H1 (cell line): ENCODE data around the gene INO80C. TPM values are rescaled to one million over a fixed set of nuclear protein-coding genes. Genes with fewer than 3 reads are reported as not detected.

ENCODE experiments used
- CTCF ChIA-PET: fragments of 300-600 bp; sonication (Branson Sonifier 250); formaldehyde crosslinking; loops from one replicate; lab custom pipeline; 2021; ENCODE audit not compliant: partially characterized antibody; lab: Charles Lee
- POLR2A ChIA-PET: fragments of 300-600 bp; sonication (Branson Sonifier 250); formaldehyde crosslinking; loops from one replicate; lab custom pipeline; 2021; ENCODE audit warnings: inconsistent platforms; ENCODE audit not compliant: partially characterized antibody; lab: Charles Lee
- DNase-seq, 2 experiments: peaks; one replicate each; pipeline versions ENCODE4 v3.0.0 to v3.0.0-alpha.2; 2010 to 2022; ENCODE audit warnings: low spot score in 2 of 2, low read depth in 1 of 2, mixed read lengths in 1 of 2
- FAIRE-seq: peaks from 2 replicates; lab custom pipeline; 2011; peaks lifted over from hg19 to GRCh38; lab: Jason Lieb, UNC
- H2AFZ ChIP-seq: 2 replicates; pipeline ENCODE4 v1.8.1; 2012; ENCODE audit warnings: low read length, inconsistent platforms
- H2AK5ac ChIP-seq: 2 replicates; pipeline ENCODE4 v1.6.1; 2013; ENCODE audit warnings: low read depth, low read length
- H2BK120ac ChIP-seq: replicated peaks from 2 replicates; pipeline ENCODE3; 2013; ENCODE audit warnings: low read depth, low read length, inconsistent platforms
- H2BK12ac ChIP-seq: 2 replicates; pipeline ENCODE4 v1.6.1; 2013; ENCODE audit warnings: low read depth, low read length
- H2BK15ac ChIP-seq: 2 replicates; pipeline ENCODE4 v1.6.1; 2013; ENCODE audit warnings: low read length
- H2BK20ac ChIP-seq: 2 replicates; pipeline ENCODE4 v1.6.1; 2013; ENCODE audit warnings: low read length
- H2BK5ac ChIP-seq: 2 replicates; pipeline ENCODE4 v1.6.1; 2013; ENCODE audit warnings: low read depth, low read length
- H3K14ac ChIP-seq: 2 replicates; pipeline ENCODE4 v1.6.1; 2013; ENCODE audit warnings: inconsistent platforms; ENCODE audit not compliant: insufficient read length
- H3K18ac ChIP-seq: 2 replicates; pipeline ENCODE4 v1.6.1; 2013; ENCODE audit warnings: low read length; ENCODE audit errors: extremely low read depth
- H3K23ac ChIP-seq: 2 replicates; pipeline ENCODE4 v1.6.1; 2013; ENCODE audit warnings: inconsistent platforms; ENCODE audit not compliant: insufficient read length
- H3K23me2 ChIP-seq: 2 replicates; pipeline ENCODE4 v1.6.1; 2013; ENCODE audit warnings: low read depth, low read length
- H3K27ac ChIP-seq: 2 replicates; pipeline ENCODE4 v1.6.1; 2011; ENCODE audit warnings: low read depth, low read length, inconsistent platforms
- H3K27me3 ChIP-seq, 4 experiments: replicated peaks in 1 of 4; 1 replicate in 1 of 4; 2 replicates in 3 of 4; pipeline versions ENCODE4 v1.6.1 to v1.8.1; 2011 to 2013; ENCODE audit warnings: low read length in 3 of 4, mild to moderate bottlenecking in 3 of 4, inconsistent platforms in 2 of 4, mixed read lengths in 2 of 4, moderate library complexity in 1 of 4; ENCODE audit not compliant: control insufficient read depth in 3 of 4, insufficient read depth in 3 of 4; ENCODE audit errors: extremely low read depth in 1 of 4
- H3K36me3 ChIP-seq, 4 experiments: 2 replicates each; pipeline versions ENCODE4 v1.6.1 to v1.8.1; 2011 to 2013; ENCODE audit warnings: mild to moderate bottlenecking in 4 of 4, low read length in 3 of 4, moderate library complexity in 2 of 4, control low read depth in 1 of 4, inconsistent platforms in 1 of 4; ENCODE audit not compliant: insufficient read depth in 4 of 4, control insufficient read depth in 2 of 4
- H3K4ac ChIP-seq: replicated peaks from 2 replicates; pipeline ENCODE3; 2013; ENCODE audit warnings: low read length, low read depth, mixed read lengths, inconsistent platforms; ENCODE audit not compliant: insufficient read length
- H3K4me1 ChIP-seq, 4 experiments: replicated peaks in 1 of 4; 1 replicate in 1 of 4; 2 replicates in 3 of 4; pipeline versions ENCODE4 v1.6.1 to v1.8.1; 2011 to 2013; ENCODE audit warnings: low read length in 3 of 4, inconsistent platforms in 2 of 4, mixed read lengths in 1 of 4; ENCODE audit not compliant: insufficient read depth in 4 of 4, control insufficient read depth in 3 of 4
- H3K4me2 ChIP-seq, 2 experiments: 2 replicates each; pipeline versions ENCODE4 v1.6.1 to v1.8.1; 2011 to 2013; ENCODE audit warnings: low read depth in 2 of 2, low read length in 2 of 2, control low read depth in 1 of 2, inconsistent platforms in 1 of 2, mild to moderate bottlenecking in 1 of 2; ENCODE audit not compliant: insufficient read depth in 1 of 2
- H3K4me3 ChIP-seq, 4 experiments: fragments of 200-600, 300-600 bp in 1 of 4; sonication (generic), shearing (Covaris generic), sonication (Bioruptor Twin) in 1 of 4; 2 replicates each; pipeline versions ENCODE4 v1.5.1 to v1.8.1; 2011 to 2016; ENCODE audit warnings: low read length in 4 of 4, low read depth in 3 of 4, control low read depth in 2 of 4, inconsistent platforms in 2 of 4, mild to moderate bottlenecking in 2 of 4, mixed read lengths in 1 of 4, moderate library complexity in 1 of 4; ENCODE audit not compliant: insufficient read depth in 2 of 4; ENCODE audit errors: extremely low read depth in 1 of 4
- H3K56ac ChIP-seq: replicated peaks from 2 replicates; pipeline ENCODE3; 2013; ENCODE audit warnings: low read depth, mild to moderate bottlenecking, mixed read lengths, low read length, inconsistent platforms; ENCODE audit not compliant: insufficient read length
- H3K79me1 ChIP-seq: 2 replicates; pipeline ENCODE4 v1.6.1; 2013; ENCODE audit warnings: low read depth, low read length, control low read depth
- H3K79me2 ChIP-seq, 2 experiments: 2 replicates each; pipeline versions ENCODE4 v1.6.1 to v1.8.1; 2012 to 2013; ENCODE audit warnings: low read length in 2 of 2, mild to moderate bottlenecking in 2 of 2, inconsistent platforms in 1 of 2; ENCODE audit not compliant: insufficient read depth in 2 of 2, control insufficient read depth in 1 of 2
- H3K9ac ChIP-seq, 4 experiments: replicated peaks in 1 of 4; 1 replicate in 1 of 4; 2 replicates in 3 of 4; pipeline versions ENCODE4 v1.6.1 to v1.8.1; 2011 to 2013; ENCODE audit warnings: low read depth in 3 of 4, low read length in 3 of 4, control low read depth in 2 of 4, mild to moderate bottlenecking in 2 of 4, moderate library complexity in 2 of 4, inconsistent platforms in 1 of 4; ENCODE audit errors: extremely low read depth in 1 of 4
- H3K9me3 ChIP-seq, 2 experiments: 2 replicates each; pipeline versions ENCODE4 v1.6.1 to v1.8.1; 2012 to 2013; ENCODE audit warnings: mild to moderate bottlenecking in 2 of 2, moderate library complexity in 2 of 2, control low read depth in 1 of 2, inconsistent platforms in 1 of 2, low read depth in 1 of 2, low read length in 1 of 2, mixed read lengths in 1 of 2; ENCODE audit not compliant: insufficient read depth in 2 of 2
- H4K20me1 ChIP-seq, 2 experiments: replicated peaks in 1 of 2; 2 replicates each; pipeline versions ENCODE3 to v1.8.1; 2011 to 2013; ENCODE audit warnings: inconsistent platforms in 2 of 2, low read length in 2 of 2, mild to moderate bottlenecking in 1 of 2; ENCODE audit not compliant: insufficient read depth in 2 of 2, control insufficient read depth in 1 of 2
- H4K5ac ChIP-seq: 2 replicates; pipeline ENCODE4 v1.6.1; 2013; ENCODE audit warnings: low read length, low read depth, mixed read lengths, inconsistent platforms; ENCODE audit not compliant: insufficient read length
- H4K8ac ChIP-seq: 2 replicates; pipeline ENCODE4 v1.8.0; 2013; ENCODE audit warnings: mild to moderate bottlenecking, moderate library complexity, low read length, inconsistent platforms; ENCODE audit not compliant: insufficient read depth; ENCODE audit errors: extremely low read depth
- H4K91ac ChIP-seq: replicated peaks from 2 replicates; pipeline ENCODE3; 2013; ENCODE audit warnings: low read length, mixed read lengths, inconsistent platforms; ENCODE audit not compliant: insufficient read length
- CHD1 ChIP-seq: IDR thresholded peaks from 2 replicates; pipeline ENCODE4 v1.6.1; 2012; ENCODE audit warnings: low read depth, low read length, improper control_type of control experiment
- GTF2F1 ChIP-seq: IDR thresholded peaks from 2 replicates; pipeline ENCODE4 v1.6.1; 2012; ENCODE audit warnings: low read depth, low read length, improper control_type of control experiment, borderline replicate concordance
- POLR2A ChIP-seq, 2 experiments: IDR thresholded peaks; 1 replicate in 1 of 2; 2 replicates in 1 of 2; pipeline ENCODE4 v1.6.1; 2011; ENCODE audit warnings: low read depth in 2 of 2, low read length in 2 of 2, mild to moderate bottlenecking in 2 of 2; ENCODE audit errors: control extremely low read depth in 1 of 2
- RAD21 ChIP-seq, 2 experiments: IDR thresholded peaks in 1 of 2; conservative IDR thresholded peaks in 1 of 2; 2 replicates each; pipeline ENCODE4 v1.6.1; 2011; ENCODE audit warnings: low read depth in 2 of 2, low read length in 2 of 2, improper control_type of control experiment in 1 of 2, inconsistent platforms in 1 of 2, mild to moderate bottlenecking in 1 of 2, moderate library complexity in 1 of 2
- SIRT6 ChIP-seq: IDR thresholded peaks from one replicate; pipeline ENCODE4 v1.7.1; 2012; ENCODE audit warnings: low read length, inconsistent platforms
- SIX5 ChIP-seq: IDR thresholded peaks from 2 replicates; pipeline ENCODE4 v1.6.1; 2011; ENCODE audit warnings: mild to moderate bottlenecking, low read depth, low read length
- SRF ChIP-seq: IDR thresholded peaks from 2 replicates; pipeline ENCODE4 v1.6.1; 2011; ENCODE audit warnings: mild to moderate bottlenecking, low read depth, low read length, moderate library complexity
- SUZ12 ChIP-seq: fragments of 200-600 bp; sonication (generic); IDR thresholded peaks from 2 replicates; pipeline ENCODE4 v1.6.1; 2012; ENCODE audit warnings: mild to moderate bottlenecking, inconsistent platforms, low read length, moderate library complexity, mixed read lengths
- TEAD4 ChIP-seq: IDR thresholded peaks from 2 replicates; pipeline ENCODE4 v1.6.1; 2012; ENCODE audit warnings: low read depth, low read length, inconsistent platforms, mixed read lengths
- ZNF274 ChIP-seq: IDR thresholded peaks from 2 replicates; pipeline ENCODE4 v1.7.0; 2012; ENCODE audit warnings: low read length, borderline replicate concordance; ENCODE audit errors: extremely low read depth
- WGBS, 2 experiments: shearing (Covaris generic) in 1 of 2; methylation state at CpG; one replicate each; pipeline versions ENCODE4 v1.1.6 to v1.1.7; 2013 to 2015; ENCODE audit warnings: low lambda C conversion rate in 2 of 2, mixed read lengths in 2 of 2, inconsistent platforms in 1 of 2, low coverage in 1 of 2, missing lambda C conversion rate in 1 of 2; ENCODE audit not compliant: insufficient replicate concordance in 2 of 2, insufficient coverage in 1 of 2, insufficient read length in 1 of 2; ENCODE audit errors: extremely low coverage in 1 of 2, missing lambda C conversion rate in 1 of 2; 5-methylcytosine and 5-hydroxymethylcytosine counted together
- polyA plus RNA-seq, 7 experiments: library from polyadenylated mRNA; depleted of rRNA in 3 of 7; stranded (reverse) in 5 of 7; unstranded in 2 of 7; fragments of >200 nt in 5 of 7; fragments of 200-250 nt in 2 of 7; gene quantifications; 1 replicate in 5 of 7; 2 replicates in 1 of 7; 4 replicates in 1 of 7; pipeline versions ENCODE4 v1.2.1 to v1.2.3, GENCODE V29; 2011 to 2013; ENCODE audit warnings: missing spikeins in 2 of 7, mixed read lengths in 2 of 7
- total RNA-seq: library from RNA; stranded (reverse); fragmentation: NEBNext Ultra II Directional; extraction: Animal tissue kit (Norgen Biotek cat#: 25700); gene quantifications from 2 replicates; pipeline ENCODE4 v1.2.1, GENCODE V29; 2021
- TF ChIP-seq, protein P1 (sequence below): IDR thresholded peaks from 2 replicates; pipeline ENCODE4 v1.6.1; 2012; ENCODE audit warnings: inconsistent platforms
- TF ChIP-seq, protein P2 (sequence below), 3 experiments: IDR thresholded peaks; 1 replicate in 2 of 3; 2 replicates in 1 of 3; pipeline versions ENCODE4 v1.5.1 to v1.6.1; 2011; ENCODE audit warnings: low read length in 3 of 3, mild to moderate bottlenecking in 3 of 3, inconsistent platforms in 2 of 3, low read depth in 1 of 3, moderate library complexity in 1 of 3; ENCODE audit not compliant: insufficient read depth in 1 of 3; ENCODE audit errors: control extremely low read depth in 1 of 3

The INO80C gene
- total and polyA plus RNA-seq, 2 of the 8 experiments (the other 6 are each of a cell fraction or from before 2014, with no cell fraction given): 30.1 to 48.9 TPM

GRCh38 chr18:35459997-35460396, 37.8 kb downstream of the INO80C start:
- POLR2A ChIA-PET: no interaction called here
- H3K79me1 ChIP-seq: no peaks in the 10 kb centered on the region
- H4K20me1 ChIP-seq: no peaks in the 10 kb centered on the region
- no peak overlapping the region for H2BK15ac ChIP-seq
- FAIRE-seq (no peak), DNase-seq (no peak)
- H3K9me3 ChIP-seq: no peaks in the 10 kb centered on the region
- H2AFZ ChIP-seq: no peak overlapping the region
- no peak overlapping the region for H4K91ac ChIP-seq
- no peaks in the 10 kb centered on the region for H3K27me3 ChIP-seq
- H3K9ac ChIP-seq: no peak overlapping the region
- no peak overlapping the region for H2AK5ac ChIP-seq
- no peak overlapping the region for H3K4me2 ChIP-seq
- H2BK12ac ChIP-seq: no peak overlapping the region
- H3K27ac ChIP-seq: no peak overlapping the region
- H3K18ac ChIP-seq: no peak overlapping the region
- H3K4me3 ChIP-seq: no peak overlapping the region
- H3K4me1 ChIP-seq: peaks cover 0 to 12% (median 4%) of the 10 kb centered on the region in 4 experiments; a peak in 4 of 7 replicates
- H2BK120ac ChIP-seq: no peak overlapping the region
- H3K79me2 ChIP-seq: no peaks in the 10 kb centered on the region
- H3K23me2 ChIP-seq: no peaks in the 10 kb centered on the region
- H3K14ac ChIP-seq: no peak overlapping the region
- CTCF ChIA-PET: interaction anchor here (0.6 to 1.0 kb wide), 3 partner anchors 52 to 184 kb away, joined by 3 read pairs; no protein-coding TSS in a partner anchor
- no peaks in the 10 kb centered on the region for H3K36me3 ChIP-seq
- no peak overlapping the region for H4K5ac ChIP-seq
- no peak overlapping the region for H3K23ac ChIP-seq
- no peak overlapping the region for H2BK20ac ChIP-seq
- no peak overlapping the region for H3K4ac ChIP-seq
- no peak overlapping the region for H3K56ac ChIP-seq
- WGBS, 2 experiments: 71% methylated on average over 2 of the region's 2 CpGs; no CpG with 5 or more reads in 1 of the 2 experiments
- no peak overlapping the region for H4K8ac ChIP-seq
- H2BK5ac ChIP-seq: no peak overlapping the region
- TF ChIP-seq RAD21 (IDR thresholded peaks at IDR 0.05 in 1 of 2, conservative IDR thresholded peaks at IDR 0.05 in 1 of 2; ENCODE audit: low read depth in 2 of 2, low read length in 2 of 2): no peak
- TF ChIP-seq SRF: no peak
- no peak for TF ChIP-seq ZNF274
- no peak for TF ChIP-seq SIRT6
- no peak for TF ChIP-seq SIX5
- TF ChIP-seq, protein P1, sequence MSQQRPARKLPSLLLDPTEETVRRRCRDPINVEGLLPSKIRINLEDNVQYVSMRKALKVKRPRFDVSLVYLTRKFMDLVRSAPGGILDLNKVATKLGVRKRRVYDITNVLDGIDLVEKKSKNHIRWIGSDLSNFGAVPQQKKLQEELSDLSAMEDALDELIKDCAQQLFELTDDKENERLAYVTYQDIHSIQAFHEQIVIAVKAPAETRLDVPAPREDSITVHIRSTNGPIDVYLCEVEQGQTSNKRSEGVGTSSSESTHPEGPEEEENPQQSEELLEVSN: no peak
- no peak for TF ChIP-seq TEAD4
- no peak for TF ChIP-seq POLR2A (IDR thresholded peaks at IDR 0.05; ENCODE audit: control extremely low read depth in 1 of 2, low read depth in 2 of 2, low read length in 2 of 2)
- no peak for TF ChIP-seq CHD1
- no peak for TF ChIP-seq GTF2F1
- TF ChIP-seq, protein P2, sequence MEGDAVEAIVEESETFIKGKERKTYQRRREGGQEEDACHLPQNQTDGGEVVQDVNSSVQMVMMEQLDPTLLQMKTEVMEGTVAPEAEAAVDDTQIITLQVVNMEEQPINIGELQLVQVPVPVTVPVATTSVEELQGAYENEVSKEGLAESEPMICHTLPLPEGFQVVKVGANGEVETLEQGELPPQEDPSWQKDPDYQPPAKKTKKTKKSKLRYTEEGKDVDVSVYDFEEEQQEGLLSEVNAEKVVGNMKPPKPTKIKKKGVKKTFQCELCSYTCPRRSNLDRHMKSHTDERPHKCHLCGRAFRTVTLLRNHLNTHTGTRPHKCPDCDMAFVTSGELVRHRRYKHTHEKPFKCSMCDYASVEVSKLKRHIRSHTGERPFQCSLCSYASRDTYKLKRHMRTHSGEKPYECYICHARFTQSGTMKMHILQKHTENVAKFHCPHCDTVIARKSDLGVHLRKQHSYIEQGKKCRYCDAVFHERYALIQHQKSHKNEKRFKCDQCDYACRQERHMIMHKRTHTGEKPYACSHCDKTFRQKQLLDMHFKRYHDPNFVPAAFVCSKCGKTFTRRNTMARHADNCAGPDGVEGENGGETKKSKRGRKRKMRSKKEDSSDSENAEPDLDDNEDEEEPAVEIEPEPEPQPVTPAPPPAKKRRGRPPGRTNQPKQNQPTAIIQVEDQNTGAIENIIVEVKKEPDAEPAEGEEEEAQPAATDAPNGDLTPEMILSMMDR (IDR thresholded peaks at IDR 0.05; ENCODE audit: control extremely low read depth in 1 of 3, insufficient read depth in 1 of 3, low read depth in 1 of 3, low read length in 3 of 3): no peak
- TF ChIP-seq SUZ12: no peak
